OCI-LY3 (cell line): Measurements from ENCODE around the gene SYNGR2.

ENCODE experiments used
- H2AFZ ChIP-seq: fragments of 200-600, 300-600 bp; shearing (Covaris generic); 2 replicates; pipeline ENCODE4 v1.6.0; 2014; ENCODE audit warnings: antibody characterized with exemption, low read depth, low read length
- H3K27ac ChIP-seq: fragments of 200-600, 300-600 bp; sonication (generic); 2 replicates; pipeline ENCODE4 v1.5.1; 2014; ENCODE audit warnings: mild to moderate bottlenecking, low read length, moderate library complexity, mixed read lengths
- H3K27me3 ChIP-seq: fragments of 200-600, 300-600 bp; sonication (generic); 2 replicates; pipeline ENCODE4 v1.6.1; 2014; ENCODE audit warnings: low read depth, low read length, mixed read lengths
- H3K36me3 ChIP-seq: fragments of 200-600, 300-600 bp; sonication (generic); replicated peaks from 2 replicates; pipeline ENCODE3; 2014; ENCODE audit warnings: low read depth, low read length, mixed read lengths
- H3K4me1 ChIP-seq: fragments of 300-600, 200-600 bp; sonication (generic); 2 replicates; pipeline ENCODE4 v1.6.1; 2014; ENCODE audit warnings: low read length, mixed read lengths
- H3K4me2 ChIP-seq: fragments of 200-600, 300-600 bp; sonication (generic); 2 replicates; pipeline ENCODE4 v1.6.1; 2014; ENCODE audit warnings: low read length, mixed read lengths
- H3K4me3 ChIP-seq: fragments of 300-600, 200-600 bp; sonication (generic); 2 replicates; pipeline ENCODE4 v1.5.1; 2014; ENCODE audit warnings: antibody characterized with exemption, mild to moderate bottlenecking, low read length, moderate library complexity
- H3K79me2 ChIP-seq: fragments of 300-600, 200-600 bp; shearing (Covaris generic); 2 replicates; pipeline ENCODE4 v1.6.1; 2014; ENCODE audit warnings: mild to moderate bottlenecking, low read length, mixed read lengths
- H3K9ac ChIP-seq: fragments of 300-600, 200-600 bp; shearing (Covaris generic); 2 replicates; pipeline ENCODE4 v1.6.0; 2014; ENCODE audit warnings: mild to moderate bottlenecking, low read length, moderate library complexity
- H3K9me3 ChIP-seq: fragments of 200-600, 300-600 bp; shearing (Covaris generic); 2 replicates; pipeline ENCODE4 v1.6.1; 2014; ENCODE audit warnings: low read length, mixed read lengths; ENCODE audit not compliant: insufficient read depth
- H4K20me1 ChIP-seq: fragments of 200-600, 300-600 bp; sonication (generic); 2 replicates; pipeline ENCODE4 v1.6.1; 2016; ENCODE audit warnings: low read length, mixed read lengths; ENCODE audit not compliant: insufficient read depth
- EZH2phosphoT487 ChIP-seq: fragments of 200-600 bp; shearing (Covaris generic); IDR thresholded peaks from 2 replicates; pipeline ENCODE4 v1.6.1; 2018; ENCODE audit warnings: antibody characterized with exemption, mixed run types, low read depth
- TF ChIP-seq, protein P1 (sequence below): fragments of 200-600, 300-600 bp; sonication (generic); IDR thresholded peaks from 2 replicates; pipeline ENCODE4 v1.5.1; 2014; ENCODE audit warnings: antibody characterized with exemption, low read length, low read depth

SYNGR2 gene

GRCh38 chr17:78120971-78121800 lies 47.2 kb upstream of the SYNGR2 start:
- Histone ChIP-seq H2AFZ (no peak overlapping the region), H3K27ac (no peak overlapping the region), H3K9ac (no peak overlapping the region), H3K4me2 (peak overlapping the region; percentile 12), H3K4me1 (peaks cover 37% of the 10 kb centered on the region), H3K79me2 (peaks cover 8% of the 10 kb centered on the region), H3K4me3 (no peak overlapping the region), H4K20me1 (peaks cover 15% of the 10 kb centered on the region), H3K9me3 (no peaks in the 10 kb centered on the region), H3K36me3 (peaks cover 58% of the 10 kb centered on the region), H3K27me3 (no peaks in the 10 kb centered on the region)
- TF ChIP-seq, protein P1, sequence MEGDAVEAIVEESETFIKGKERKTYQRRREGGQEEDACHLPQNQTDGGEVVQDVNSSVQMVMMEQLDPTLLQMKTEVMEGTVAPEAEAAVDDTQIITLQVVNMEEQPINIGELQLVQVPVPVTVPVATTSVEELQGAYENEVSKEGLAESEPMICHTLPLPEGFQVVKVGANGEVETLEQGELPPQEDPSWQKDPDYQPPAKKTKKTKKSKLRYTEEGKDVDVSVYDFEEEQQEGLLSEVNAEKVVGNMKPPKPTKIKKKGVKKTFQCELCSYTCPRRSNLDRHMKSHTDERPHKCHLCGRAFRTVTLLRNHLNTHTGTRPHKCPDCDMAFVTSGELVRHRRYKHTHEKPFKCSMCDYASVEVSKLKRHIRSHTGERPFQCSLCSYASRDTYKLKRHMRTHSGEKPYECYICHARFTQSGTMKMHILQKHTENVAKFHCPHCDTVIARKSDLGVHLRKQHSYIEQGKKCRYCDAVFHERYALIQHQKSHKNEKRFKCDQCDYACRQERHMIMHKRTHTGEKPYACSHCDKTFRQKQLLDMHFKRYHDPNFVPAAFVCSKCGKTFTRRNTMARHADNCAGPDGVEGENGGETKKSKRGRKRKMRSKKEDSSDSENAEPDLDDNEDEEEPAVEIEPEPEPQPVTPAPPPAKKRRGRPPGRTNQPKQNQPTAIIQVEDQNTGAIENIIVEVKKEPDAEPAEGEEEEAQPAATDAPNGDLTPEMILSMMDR: no peak
- no peak for TF ChIP-seq EZH2phosphoT487

DNA sequence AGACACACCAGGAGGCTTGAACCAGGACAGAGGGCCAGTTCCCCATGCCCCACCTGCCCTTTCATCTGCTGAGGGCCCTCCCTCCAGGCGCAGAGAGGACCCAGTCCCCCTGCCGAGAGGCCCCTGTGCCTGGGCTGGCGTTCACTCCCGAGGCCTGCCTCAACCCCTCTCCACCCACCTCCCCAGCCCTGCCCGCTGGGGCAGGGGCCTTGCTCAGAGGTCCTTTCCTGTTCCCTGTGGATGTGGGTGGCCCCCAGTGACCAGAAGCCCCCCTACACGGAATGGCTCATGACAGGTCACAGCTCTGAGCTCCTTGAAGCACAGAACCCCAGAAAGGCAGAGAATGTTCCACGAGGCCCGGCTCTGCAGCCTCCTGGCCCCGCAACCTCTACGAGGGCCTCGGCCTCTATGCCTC lies 46.6 kb upstream of the SYNGR2 start:
- Histone ChIP-seq H3K79me2 (peaks cover 14% of the 10 kb centered on the region), H3K4me1 (peaks cover 43% of the 10 kb centered on the region), H3K27me3 (no peaks in the 10 kb centered on the region), H3K9ac (no peak overlapping the region), H2AFZ (no peak overlapping the region), H3K36me3 (peaks cover 57% of the 10 kb centered on the region), H4K20me1 (peaks cover 15% of the 10 kb centered on the region), H3K4me3 (no peak overlapping the region), H3K27ac (no peak overlapping the region), H3K4me2 (peak overlapping the region; percentile 12), H3K9me3 (no peaks in the 10 kb centered on the region)
- TF ChIP-seq, protein P1: no peak
- TF ChIP-seq EZH2phosphoT487: no peak

DNA sequence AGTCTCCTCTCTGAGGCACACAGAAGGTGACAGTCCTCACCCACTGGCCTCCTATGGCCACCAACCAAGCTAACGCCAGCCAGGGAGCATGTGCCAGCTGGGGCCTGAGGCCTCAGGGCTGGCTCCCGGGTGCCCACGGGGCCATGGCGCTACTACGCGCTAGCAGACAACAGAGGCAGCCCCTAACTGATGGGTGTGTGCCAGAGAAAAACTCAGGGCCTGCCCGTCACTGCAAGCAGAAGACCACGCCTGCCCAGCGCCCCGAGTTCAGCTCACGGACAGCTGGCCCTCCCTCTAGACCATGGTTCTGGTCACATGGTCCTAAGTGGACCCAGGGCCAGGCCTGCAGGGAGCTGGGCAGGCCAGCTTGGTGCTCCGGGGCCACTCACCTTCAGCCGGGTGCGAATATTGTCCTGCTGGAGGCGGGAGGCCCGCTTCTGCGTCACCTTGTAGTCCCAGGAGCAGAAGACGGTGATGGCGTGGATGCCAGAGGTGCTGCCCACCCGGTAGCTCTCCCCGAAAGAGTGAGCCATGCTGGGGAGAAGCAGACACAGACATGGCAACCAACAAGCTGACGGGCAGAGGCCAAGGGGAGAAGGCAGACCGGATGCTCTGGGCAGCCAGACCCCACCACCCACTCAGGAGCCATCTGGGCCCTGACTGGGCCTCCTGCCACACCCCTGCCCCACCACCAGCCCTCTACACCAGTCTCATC lies 46.0 kb upstream of the SYNGR2 start:
- no peak overlapping the region for H3K9ac ChIP-seq
- peaks cover 51% of the 10 kb centered on the region for H3K36me3 ChIP-seq
- no peak overlapping the region for H3K4me3 ChIP-seq
- peaks cover 20% of the 10 kb centered on the region for H3K79me2 ChIP-seq
- no peaks in the 10 kb centered on the region for H3K27me3 ChIP-seq
- H3K4me1 ChIP-seq: peaks cover 48% of the 10 kb centered on the region
- no peak overlapping the region for H3K27ac ChIP-seq
- H3K4me2 ChIP-seq: peak overlapping the region; percentile 12; the same call in 1 of the 2 replicates
- H2AFZ ChIP-seq: no peak overlapping the region
- H4K20me1 ChIP-seq: peaks cover 15% of the 10 kb centered on the region
- no peaks in the 10 kb centered on the region for H3K9me3 ChIP-seq
- TF ChIP-seq, protein P1: no peak
- TF ChIP-seq EZH2phosphoT487: no peak

- Histone ChIP-seq H3K9me3 (no peaks in the 10 kb centered on the region), H3K4me1 (peaks cover 49% of the 10 kb centered on the region), H2AFZ (no peak overlapping the region), H3K36me3 (peaks cover 48% of the 10 kb centered on the region), H3K79me2 (peaks cover 25% of the 10 kb centered on the region), H3K27ac (no peak overlapping the region), H4K20me1 (peaks cover 15% of the 10 kb centered on the region), H3K9ac (no peak overlapping the region), H3K4me3 (no peak overlapping the region), H3K4me2 (no peak overlapping the region), H3K27me3 (no peaks in the 10 kb centered on the region)
- TF ChIP-seq, protein P1: no peak
- TF ChIP-seq EZH2phosphoT487: no peak
These were observed 45.5 kb upstream of the SYNGR2 start for GRCh38 chr17:78122931-78123249.
